Left lung (tissue), 10 donors: ENCODE results near the gene UQCR10. TPM values are rescaled to one million over a fixed set of nuclear protein-coding genes. Genes with fewer than 3 reads are reported as not detected.
A peak's percentile ranks its signal among the peaks of the same experiment; 100 is the strongest.

ENCODE experiments used
- ATAC-seq: fragments of 200-7000 bp; cut with Tn5 transposase; one replicate; pipeline ENCODE4 v1.9.1; 2020; ENCODE audit warnings: moderate library complexity
- DNase-seq, 4 donors: peaks; one replicate each; pipeline ENCODE4 v3.0.0-alpha.2; 2013 to 2020
- H3K27ac ChIP-seq, 2 donors: fragments of 200-600 bp; sonication (generic) in 1 of 2; one replicate each; pipeline versions ENCODE4 v1.5.0 to v1.8.0; 2020 to 2021
- H3K27me3 ChIP-seq, 2 donors: fragments of 200-600 bp; sonication (generic) in 1 of 2; one replicate each; pipeline versions ENCODE4 v1.5.0 to v1.8.0; 2020 to 2021
- H3K36me3 ChIP-seq, 2 donors: fragments of 200-600 bp; sonication (generic) in 1 of 2; one replicate each; pipeline versions ENCODE4 v1.5.0 to v1.8.0; 2020 to 2021
- H3K4me1 ChIP-seq, 2 donors: fragments of 200-600 bp; one replicate each; pipeline ENCODE4 v1.8.0; 2021
- H3K4me3 ChIP-seq, 2 donors: fragments of 200-600 bp; sonication (generic) in 1 of 2; one replicate each; pipeline versions ENCODE4 v1.5.0 to v1.8.0; 2020 to 2021; ENCODE audit warnings: mild to moderate bottlenecking in 1 of 2
- H3K9me3 ChIP-seq, 2 donors: fragments of 200-600 bp; sonication (generic) in 1 of 2; one replicate each; pipeline versions ENCODE4 v1.5.0 to v1.8.0; 2020 to 2021
- CTCF ChIP-seq, 2 donors: fragments of 200-600 bp; sonication (generic) in 1 of 2; IDR thresholded peaks; one replicate each; pipeline versions ENCODE4 v1.5.0 to v1.8.0; 2021; ENCODE audit warnings: antibody characterized with exemption in 2 of 2
- intact Hi-C, 2 donors: fragments of 100-400 bp; cut with DNase I; formaldehyde crosslinking; loops; one replicate each; pipeline versions ENCODE4 v1.11.2 to v1.14.2; 2022
- polyA plus RNA-seq, 6 donors: library from polyadenylated mRNA; unstranded; fragments of 120-200 nt; gene quantifications; one replicate each; pipeline ENCODE4 v1.2.1, GENCODE V29; 2013; ENCODE audit not compliant: insufficient read length in 6 of 6
- total RNA-seq, 2 donors: library from RNA; stranded (reverse); fragmentation: NEBNext Ultra II Directional; extraction: Animal tissue kit (Norgen Biotek cat#: 25700); gene quantifications; one replicate each; pipeline ENCODE4 v1.2.1, GENCODE V29; 2021
- donor health status: DM: no; HTN: yes; CAD: no.
- donor health status: DM: no; HTN: no; CAD: no.

UQCR10 gene
- total and polyA plus RNA-seq, 8 donors: 77.4 to 154 (median 116) TPM

GRCh38 chr22:29811377-29811776 is 44.2 kb downstream of the UQCR10 start:
- H3K4me1 ChIP-seq: peaks cover 12 to 15% of the 10 kb centered on the region in 2 donors
- intact Hi-C loops: no loop called here
- no peaks in the 10 kb centered on the region for H3K27me3 ChIP-seq
- no peak overlapping the region for H3K4me3 ChIP-seq
- TF ChIP-seq CTCF (IDR thresholded peaks at IDR 0.05): no peak
- DNase-seq (peak in 2 of 4 donors; percentile 22 to 74), ATAC-seq (peak; percentile 92)
- H3K36me3 ChIP-seq: peaks cover 0 to 99% of the 10 kb centered on the region in 2 donors
- H3K27ac ChIP-seq: peak overlapping the region; percentile 36 to 37
- no peaks in the 10 kb centered on the region for H3K9me3 ChIP-seq

GRCh38 chr22:29813126-29813525 is 46.0 kb downstream of the UQCR10 start:
- Histone ChIP-seq H3K4me3 (no peak overlapping the region), H3K27me3 (no peaks in the 10 kb centered on the region), H3K36me3 (peaks cover 0 to 99% of the 10 kb centered on the region in 2 donors), H3K4me1 (peaks cover 14 to 15% of the 10 kb centered on the region in 2 donors), H3K27ac (no peak overlapping the region), H3K9me3 (no peaks in the 10 kb centered on the region)
- intact Hi-C loops: no loop called here
- no peak for TF ChIP-seq CTCF (IDR thresholded peaks at IDR 0.05)
- ATAC-seq (no peak), DNase-seq (no peak)

- TF ChIP-seq CTCF (IDR thresholded peaks at IDR 0.05): no peak
- Histone ChIP-seq H3K9me3 (no peaks in the 10 kb centered on the region), H3K4me1 (peaks cover 14 to 15% of the 10 kb centered on the region in 2 donors), H3K27me3 (no peaks in the 10 kb centered on the region), H3K36me3 (peaks cover 0 to 99% of the 10 kb centered on the region in 2 donors), H3K27ac (no peak overlapping the region), H3K4me3 (no peak overlapping the region)
- DNase-seq (no peak), ATAC-seq (no peak)
- intact Hi-C loops: no loop called here
Measured at GRCh38 chr22:29813563-29813962, 46.4 kb downstream of the UQCR10 start.

- no peak for TF ChIP-seq CTCF (IDR thresholded peaks at IDR 0.05)
- H3K4me3 ChIP-seq: no peak overlapping the region
- intact Hi-C loops: no loop called here
- no peak overlapping the region for H3K27ac ChIP-seq
- DNase-seq (no peak), ATAC-seq (no peak)
- H3K9me3 ChIP-seq: no peaks in the 10 kb centered on the region
- peaks cover 14 to 15% of the 10 kb centered on the region in 2 donors for H3K4me1 ChIP-seq
- peaks cover 0 to 100% of the 10 kb centered on the region in 2 donors for H3K36me3 ChIP-seq
- H3K27me3 ChIP-seq: no peaks in the 10 kb centered on the region
Measured at GRCh38 chr22:29814003-29814402, 46.8 kb downstream of the UQCR10 start.

- ATAC-seq: no peak
- TF ChIP-seq CTCF (IDR thresholded peaks at IDR 0.05): no peak
Measured at GRCh38 chr22:29815580-29815979, 48.4 kb downstream of the UQCR10 start.

More at GRCh38 chr22:29815580-29815979, 48.4 kb downstream of the UQCR10 start:
- H3K4me3 ChIP-seq: no peak overlapping the region
- intact Hi-C loops: no loop called here
- no peak overlapping the region for H3K27ac ChIP-seq
- H3K9me3 ChIP-seq: no peaks in the 10 kb centered on the region
- H3K27me3 ChIP-seq: no peaks in the 10 kb centered on the region
- peaks cover 10 to 11% of the 10 kb centered on the region in 2 donors for H3K4me1 ChIP-seq
- peaks cover 0 to 100% of the 10 kb centered on the region in 2 donors for H3K36me3 ChIP-seq
- no peak for DNase-seq
